Measurements from ENCODE around the gene PLAAT2. TPM values are rescaled to one million over a fixed set of nuclear protein-coding genes. Genes with fewer than 3 reads are reported as not detected.

PLAAT2 gene
- total RNA-seq, 1 donor from 2014 or later = not detected

DNA sequence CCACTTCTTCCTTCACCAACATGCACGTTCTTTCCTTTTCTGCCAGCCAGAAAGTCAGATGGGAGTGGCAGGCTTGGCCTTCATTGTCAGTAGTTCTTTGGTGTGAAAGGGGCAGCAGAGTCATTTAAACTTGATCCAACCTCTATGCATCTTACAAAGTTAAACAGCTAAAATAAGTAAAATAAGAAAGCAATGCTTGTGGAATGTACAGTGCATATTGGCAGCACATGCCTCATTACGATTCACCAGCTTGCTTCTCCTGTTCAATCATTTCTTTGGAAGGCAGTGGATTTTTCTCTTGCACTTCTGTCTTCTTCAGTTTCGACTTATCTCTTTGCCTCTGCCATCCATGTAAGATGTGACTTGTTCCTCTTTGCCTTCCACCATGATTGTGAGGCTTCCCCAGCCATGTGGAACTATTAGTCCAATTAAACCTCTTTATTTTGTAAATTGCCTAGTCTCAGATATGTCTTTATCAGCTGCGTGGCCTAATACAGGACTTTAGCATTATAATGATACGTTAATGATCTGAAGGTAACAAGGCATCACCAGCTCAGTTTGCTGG, 42.5 kb downstream of the PLAAT2 start:
- H3K27ac Mint-ChIP-seq (ENCODE audit: unreplicated experiment) = no peak overlapping the region
- DNase-seq (ENCODE audit: extremely low spot score, unreplicated experiment) = no peak
- peaks cover 26% of the 10 kb centered on the region for H3K27me3 Mint-ChIP-seq (ENCODE audit: unreplicated experiment)
- H3K36me3 Mint-ChIP-seq (ENCODE audit: unreplicated experiment) = no peaks in the 10 kb centered on the region
- H3K9me3 Mint-ChIP-seq (ENCODE audit: unreplicated experiment) = no peaks in the 10 kb centered on the region
- H3K4me1 Mint-ChIP-seq (ENCODE audit: unreplicated experiment) = peaks cover 4% of the 10 kb centered on the region
- TF ChIP-seq, protein P1, sequence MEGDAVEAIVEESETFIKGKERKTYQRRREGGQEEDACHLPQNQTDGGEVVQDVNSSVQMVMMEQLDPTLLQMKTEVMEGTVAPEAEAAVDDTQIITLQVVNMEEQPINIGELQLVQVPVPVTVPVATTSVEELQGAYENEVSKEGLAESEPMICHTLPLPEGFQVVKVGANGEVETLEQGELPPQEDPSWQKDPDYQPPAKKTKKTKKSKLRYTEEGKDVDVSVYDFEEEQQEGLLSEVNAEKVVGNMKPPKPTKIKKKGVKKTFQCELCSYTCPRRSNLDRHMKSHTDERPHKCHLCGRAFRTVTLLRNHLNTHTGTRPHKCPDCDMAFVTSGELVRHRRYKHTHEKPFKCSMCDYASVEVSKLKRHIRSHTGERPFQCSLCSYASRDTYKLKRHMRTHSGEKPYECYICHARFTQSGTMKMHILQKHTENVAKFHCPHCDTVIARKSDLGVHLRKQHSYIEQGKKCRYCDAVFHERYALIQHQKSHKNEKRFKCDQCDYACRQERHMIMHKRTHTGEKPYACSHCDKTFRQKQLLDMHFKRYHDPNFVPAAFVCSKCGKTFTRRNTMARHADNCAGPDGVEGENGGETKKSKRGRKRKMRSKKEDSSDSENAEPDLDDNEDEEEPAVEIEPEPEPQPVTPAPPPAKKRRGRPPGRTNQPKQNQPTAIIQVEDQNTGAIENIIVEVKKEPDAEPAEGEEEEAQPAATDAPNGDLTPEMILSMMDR (IDR thresholded peaks at IDR 0.05) = no peak
- no peak overlapping the region for H3K4me3 Mint-ChIP-seq (ENCODE audit: unreplicated experiment)

DNA sequence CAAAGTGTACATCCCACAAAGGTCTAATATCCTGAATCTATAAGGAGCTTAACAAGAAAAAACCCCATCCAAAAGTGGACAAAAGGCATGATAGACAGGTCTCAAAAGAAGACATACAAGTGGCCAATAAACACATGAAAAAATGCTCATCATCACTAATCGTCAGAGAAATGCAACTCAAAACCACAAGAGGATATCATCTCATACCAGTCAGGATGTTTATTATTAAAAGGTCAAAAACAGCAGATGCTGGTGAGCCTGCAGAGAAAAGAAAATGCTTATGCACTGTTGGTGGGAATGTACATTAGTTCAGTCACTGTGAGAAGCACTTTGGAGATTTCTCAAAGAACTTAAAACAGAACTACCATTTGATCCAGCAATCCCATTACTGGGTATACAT, 44.6 kb downstream of the PLAAT2 start:
- peaks cover 4% of the 10 kb centered on the region for H3K4me1 Mint-ChIP-seq (ENCODE audit: unreplicated experiment)
- no peak overlapping the region for H3K4me3 Mint-ChIP-seq (ENCODE audit: unreplicated experiment)
- H3K27me3 Mint-ChIP-seq (ENCODE audit: unreplicated experiment) = peaks cover 24% of the 10 kb centered on the region
- H3K9me3 Mint-ChIP-seq (ENCODE audit: unreplicated experiment) = no peaks in the 10 kb centered on the region
- no peak overlapping the region for H3K27ac Mint-ChIP-seq (ENCODE audit: unreplicated experiment)
- DNase-seq (ENCODE audit: extremely low spot score, unreplicated experiment) = no peak
- H3K36me3 Mint-ChIP-seq (ENCODE audit: unreplicated experiment) = no peaks in the 10 kb centered on the region
- TF ChIP-seq, protein P1 (IDR thresholded peaks at IDR 0.05) = no peak

DNA sequence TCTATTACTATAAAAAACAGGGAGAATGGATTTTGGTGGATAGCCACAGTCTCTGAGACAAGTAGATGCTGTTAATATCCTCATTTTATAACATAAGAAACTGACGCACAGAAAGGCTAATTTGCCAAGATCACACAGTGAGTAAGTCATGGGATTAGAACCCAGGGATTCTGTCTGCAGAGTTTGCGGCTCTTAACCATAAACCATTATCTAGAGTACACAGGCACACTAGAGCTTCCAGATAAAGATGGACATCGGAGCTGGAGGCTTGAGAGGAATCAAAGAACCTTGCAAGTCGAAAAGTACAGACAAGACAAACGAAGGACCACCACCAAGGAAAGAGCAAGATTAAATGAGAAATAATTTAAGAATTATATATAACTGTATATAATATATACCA, 46.0 kb downstream of the PLAAT2 start:
- Mint-ChIP-seq H3K36me3 (ENCODE audit: unreplicated experiment) (no peaks in the 10 kb centered on the region), H3K4me3 (ENCODE audit: unreplicated experiment) (no peak overlapping the region), H3K4me1 (ENCODE audit: unreplicated experiment) (peaks cover 4% of the 10 kb centered on the region), H3K27ac (ENCODE audit: unreplicated experiment) (no peak overlapping the region), H3K9me3 (ENCODE audit: unreplicated experiment) (no peaks in the 10 kb centered on the region), H3K27me3 (ENCODE audit: unreplicated experiment) (peaks cover 15% of the 10 kb centered on the region)
- no peak for DNase-seq (ENCODE audit: extremely low spot score, unreplicated experiment)
- TF ChIP-seq, protein P1 (IDR thresholded peaks at IDR 0.05) = no peak

DNA sequence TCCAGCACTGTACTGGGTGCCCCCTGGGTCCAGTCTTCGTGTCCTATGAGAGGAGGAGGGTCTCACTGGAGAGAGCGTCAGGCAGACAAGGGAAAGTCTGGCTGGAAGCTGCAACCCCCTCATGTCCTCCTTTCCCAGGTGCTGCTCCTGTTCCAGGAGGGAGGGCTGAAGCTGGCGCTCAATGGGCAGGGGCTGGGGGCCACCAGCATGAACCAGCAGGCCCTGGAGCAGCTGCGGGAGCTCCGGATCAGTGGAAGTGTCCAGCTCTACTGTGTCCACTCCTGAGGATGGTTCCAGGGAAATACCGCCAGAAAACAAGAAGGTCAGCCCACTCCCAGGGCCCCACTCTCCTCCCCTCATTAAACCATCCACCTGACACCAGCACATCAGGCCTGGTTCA, 47.1 kb downstream of the PLAAT2 start:
- no peak overlapping the region for H3K4me3 Mint-ChIP-seq (ENCODE audit: unreplicated experiment)
- peaks cover 6% of the 10 kb centered on the region for H3K4me1 Mint-ChIP-seq (ENCODE audit: unreplicated experiment)
- no peak overlapping the region for H3K27ac Mint-ChIP-seq (ENCODE audit: unreplicated experiment)
- no peaks in the 10 kb centered on the region for H3K9me3 Mint-ChIP-seq (ENCODE audit: unreplicated experiment)
- peaks cover 11% of the 10 kb centered on the region for H3K27me3 Mint-ChIP-seq (ENCODE audit: unreplicated experiment)
- TF ChIP-seq, protein P1 (IDR thresholded peaks at IDR 0.05) = no peak
- no peak for DNase-seq (ENCODE audit: extremely low spot score, unreplicated experiment)
- no peaks in the 10 kb centered on the region for H3K36me3 Mint-ChIP-seq (ENCODE audit: unreplicated experiment)

DNA sequence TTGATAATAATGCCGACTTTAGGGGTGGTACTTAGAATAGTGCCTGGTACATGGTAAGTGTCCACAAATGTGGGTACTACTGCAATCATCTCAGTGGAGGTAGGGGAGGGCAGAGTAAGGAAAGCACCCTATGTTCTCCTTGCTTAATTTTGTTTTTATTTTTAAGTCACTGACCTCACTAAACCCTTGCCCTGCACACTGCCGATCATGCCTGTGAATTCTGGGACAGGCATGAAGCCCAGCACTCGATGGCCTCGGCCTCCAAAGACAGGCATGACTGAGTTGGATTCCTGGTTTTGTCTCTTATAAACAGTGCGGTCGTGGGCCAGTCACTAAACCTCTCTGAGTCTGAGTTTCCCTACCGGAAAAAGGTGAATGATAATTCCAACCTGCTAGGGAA, 50.4 kb downstream of the PLAAT2 start:
- H3K27me3 Mint-ChIP-seq (ENCODE audit: unreplicated experiment) = no peaks in the 10 kb centered on the region
- no peak overlapping the region for H3K27ac Mint-ChIP-seq (ENCODE audit: unreplicated experiment)
- no peak overlapping the region for H3K4me3 Mint-ChIP-seq (ENCODE audit: unreplicated experiment)
- no peaks in the 10 kb centered on the region for H3K36me3 Mint-ChIP-seq (ENCODE audit: unreplicated experiment)
- H3K4me1 Mint-ChIP-seq (ENCODE audit: unreplicated experiment) = peaks cover 11% of the 10 kb centered on the region
- TF ChIP-seq, protein P1 (IDR thresholded peaks at IDR 0.05) = no peak
- H3K9me3 Mint-ChIP-seq (ENCODE audit: unreplicated experiment) = no peaks in the 10 kb centered on the region
- no peak for DNase-seq (ENCODE audit: extremely low spot score, unreplicated experiment)

Measured in osteocyte (in vitro differentiated cells).